GM21576 (cell line): Measurements from ENCODE around the gene INO80E.
"Not testable (repeated sequence)": the region's sequence is repeated elsewhere in the genome, so short reads cannot be mapped to it uniquely, and the experiment has no call there.

ENCODE experiments used
- ATAC-seq: cut with Tn5 transposase; IDR thresholded peaks from one replicate; pipeline ENCODE4 v1.9.1; 2021; ENCODE audit warnings: mild to moderate bottlenecking, moderate library complexity; ENCODE audit not compliant: unreplicated experiment

INO80E gene

GRCh38 chr16:29995911-29996765 lies at the start of gene INO80E:
Gene INO80E, plus strand, starts transcription at chr16:29996241. Its CDS starts 70 bp downstream, at chr16:29996311.
- ATAC-seq: peak; percentile 73

DNA sequence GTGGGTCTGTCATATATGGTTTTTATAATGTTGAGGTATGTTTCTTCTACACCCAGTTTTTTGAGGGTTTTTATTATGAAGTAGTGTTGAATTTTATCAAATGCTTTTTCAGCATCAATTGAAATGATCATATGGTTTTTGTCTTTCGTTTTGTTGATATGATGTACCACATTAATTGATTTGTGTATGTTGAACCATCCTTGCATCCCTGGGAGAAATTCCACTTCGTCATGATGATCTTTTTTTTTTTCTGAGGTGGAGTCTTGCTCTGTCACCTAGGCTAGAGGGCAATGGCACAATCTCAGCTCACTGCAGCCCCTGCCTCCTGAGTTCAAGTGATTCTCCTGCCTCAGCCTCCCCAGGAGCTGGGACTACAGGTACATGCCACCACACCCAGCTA lies 48.1 kb upstream of the INO80E start:
- no peak for ATAC-seq

DNA sequence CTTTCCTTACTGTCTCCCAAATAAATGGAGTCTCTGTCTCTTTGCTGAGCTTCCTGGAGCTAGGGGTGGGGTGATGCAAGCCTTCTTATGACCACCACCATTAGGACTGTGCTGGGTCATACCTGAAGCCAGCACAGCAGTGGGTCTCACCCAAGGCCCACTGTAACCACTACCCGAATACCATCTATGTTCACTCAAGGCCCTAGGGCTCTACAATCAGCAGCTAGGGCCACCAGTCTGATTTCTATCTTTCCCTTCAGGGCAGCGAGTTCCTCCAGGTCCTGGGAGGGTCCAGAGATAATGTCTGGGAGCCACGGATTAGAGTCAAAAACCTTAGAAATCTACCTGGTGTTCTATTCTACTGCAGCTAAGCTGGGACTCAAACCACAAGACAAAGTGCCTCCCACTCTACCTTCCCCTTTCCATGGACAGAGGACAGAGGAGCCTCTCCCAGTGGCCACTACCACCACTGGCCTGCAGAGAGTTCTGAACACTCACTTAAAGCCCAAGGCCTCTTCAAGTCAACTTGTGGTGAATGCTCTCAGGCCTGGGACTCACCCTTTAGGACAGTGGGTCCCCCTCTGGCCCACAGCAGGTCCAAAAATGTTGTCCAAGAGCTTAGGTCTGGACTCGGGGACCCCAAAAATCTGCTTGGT lies 45.1 kb upstream of the INO80E start:
- no peak for ATAC-seq

DNA sequence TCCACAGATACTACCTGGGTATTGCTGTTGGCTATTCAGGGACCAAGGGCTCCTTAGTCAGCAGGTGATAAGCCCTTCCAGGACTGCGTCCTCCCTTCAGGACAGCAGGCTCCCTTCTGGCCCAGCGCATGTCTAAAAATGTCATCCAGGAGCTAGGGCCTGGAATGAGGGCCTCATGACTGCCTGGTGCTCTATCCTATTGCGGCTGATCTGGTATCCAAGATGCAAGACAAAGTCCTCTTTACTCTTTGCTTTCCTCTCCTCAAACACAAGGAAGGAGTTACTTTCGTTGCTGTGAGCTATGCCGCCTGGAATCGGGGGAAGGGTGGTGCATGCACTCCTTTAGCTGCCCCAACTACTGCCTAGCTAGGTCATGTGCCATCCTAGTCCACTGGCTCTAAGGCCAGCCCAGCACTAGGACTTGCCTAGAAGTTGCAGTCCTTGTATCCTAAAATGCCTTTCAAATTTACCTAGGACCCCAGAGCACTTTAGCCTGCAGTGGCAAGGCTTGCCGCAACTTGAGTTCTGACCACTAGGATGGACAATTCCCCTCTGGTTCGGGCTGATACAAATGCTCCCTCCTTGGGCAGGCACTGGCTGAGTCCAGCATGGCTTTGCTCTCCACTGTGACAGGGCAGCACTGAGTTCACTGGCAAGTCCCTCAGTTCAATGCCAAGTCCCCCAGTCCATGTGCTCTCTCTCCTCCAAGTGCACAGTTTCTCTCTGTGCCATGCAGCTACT lies 44.2 kb upstream of the INO80E start:
- no peak for ATAC-seq

DNA sequence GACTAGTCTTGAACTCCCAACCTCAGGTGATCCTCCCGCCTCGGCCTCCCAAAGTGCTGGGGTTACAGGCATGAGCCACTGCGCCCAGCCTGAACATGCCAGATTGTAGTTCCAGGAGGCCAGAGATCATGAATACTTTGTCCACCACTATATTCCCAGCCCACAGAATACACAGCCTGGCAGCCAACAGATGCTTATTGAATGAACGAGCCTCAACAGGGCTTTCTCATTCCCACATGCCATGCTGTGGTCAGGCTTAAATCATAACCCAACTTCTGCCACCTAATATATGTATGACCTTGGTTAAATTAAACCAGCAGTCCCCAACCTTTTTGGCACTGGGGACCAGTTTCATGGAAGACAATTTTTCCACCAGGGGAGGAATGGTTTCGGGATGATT lies 37.3 kb upstream of the INO80E start:
- no peak for ATAC-seq

DNA sequence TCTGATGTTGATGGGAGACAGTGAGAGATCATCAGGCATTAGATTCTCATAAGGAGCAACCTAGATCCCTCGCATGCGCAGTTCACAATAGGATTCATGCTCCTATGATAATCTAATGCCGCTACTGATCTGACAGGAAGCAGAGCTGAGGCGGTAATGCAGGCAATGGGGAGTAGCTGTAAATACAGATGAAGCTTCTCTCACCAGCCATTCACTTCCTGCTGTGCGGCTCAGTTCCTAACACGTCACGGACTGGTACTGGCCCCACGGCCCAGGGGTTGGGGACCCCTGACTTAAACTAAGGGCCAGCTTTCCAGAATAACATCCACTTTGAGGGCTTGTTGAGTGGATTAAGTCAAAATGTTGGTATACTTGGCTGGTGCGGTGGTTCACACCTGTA lies 36.7 kb upstream of the INO80E start:
- ATAC-seq: no peak

DNA sequence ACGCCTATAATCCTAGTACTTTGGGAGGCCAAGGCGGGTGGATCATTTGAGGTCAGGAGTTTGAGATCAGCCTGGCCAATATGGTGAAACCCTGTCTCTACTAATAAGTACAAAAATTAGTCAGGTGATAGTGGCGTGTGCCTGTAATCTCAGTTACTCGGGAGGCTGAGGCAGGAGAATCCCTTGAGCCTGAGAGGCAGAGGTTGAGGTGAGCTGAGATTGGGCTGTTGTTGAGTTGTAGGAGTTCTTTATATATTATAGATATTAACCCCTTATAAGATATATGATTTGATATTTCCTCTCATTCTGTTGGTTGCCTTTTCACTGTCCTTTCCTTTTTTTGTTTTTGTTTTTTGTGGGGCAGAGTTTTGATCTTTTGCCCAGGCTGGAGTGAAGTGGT lies 36.2 kb upstream of the INO80E start:
- not testable (repeated sequence) for ATAC-seq

GRCh38 chr16:29961127-29961478 lies 34.9 kb upstream of the INO80E start:
- ATAC-seq: no peak

DNA sequence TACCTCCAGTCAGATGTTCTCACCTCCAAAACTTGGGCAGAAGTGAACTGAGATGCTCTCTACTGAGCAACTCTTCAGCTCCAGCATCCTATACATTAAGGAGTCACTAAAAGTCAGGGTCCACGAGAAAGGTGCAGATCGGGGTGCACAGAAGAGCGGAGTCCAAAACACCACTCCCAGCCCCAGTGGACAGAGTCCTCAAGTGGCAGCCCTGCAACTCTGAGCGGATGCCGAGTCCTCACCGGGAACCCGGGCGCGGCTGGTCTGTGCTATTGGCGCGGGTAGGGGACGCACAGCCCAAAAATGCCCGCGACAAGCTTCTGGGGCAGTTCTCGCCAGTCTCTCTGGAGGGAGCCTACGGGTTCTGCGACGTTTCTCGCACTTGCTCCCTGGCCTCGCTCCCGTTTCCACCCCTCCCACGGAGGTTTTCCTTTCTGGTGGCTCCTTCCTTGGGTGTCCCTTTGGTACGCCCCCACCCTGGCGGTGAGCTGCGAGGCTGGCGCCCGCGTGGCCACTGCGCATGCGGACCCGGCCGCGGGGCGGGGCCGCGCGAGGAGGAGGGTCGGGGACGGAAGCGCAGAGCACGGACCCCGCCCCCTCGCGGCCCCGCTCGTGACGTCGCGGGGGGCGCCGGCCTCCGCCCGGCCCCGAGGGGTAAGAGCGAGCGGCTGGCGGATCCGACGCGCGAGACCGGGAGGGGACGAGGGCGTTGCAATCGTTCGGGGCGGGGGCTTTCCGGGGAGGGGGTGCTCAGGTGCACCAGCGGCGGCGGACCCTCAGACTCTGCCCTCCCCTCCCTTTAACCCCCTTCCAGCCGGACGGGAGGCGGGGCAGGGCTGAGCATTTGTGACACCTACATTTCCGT lies 34.3 kb upstream of the INO80E start, which contains the start of gene TMEM219:
TMEM219 (plus strand) TSS at position 601 of the 865 bp plus-strand sequence. CDS start 1,065 bp downstream, outside the sequence.
- peak; percentile 81 for ATAC-seq

- ATAC-seq: peak; percentile 7
Measured at GRCh38 chr16:29962344-29962994, 33.6 kb upstream of the INO80E start.

DNA sequence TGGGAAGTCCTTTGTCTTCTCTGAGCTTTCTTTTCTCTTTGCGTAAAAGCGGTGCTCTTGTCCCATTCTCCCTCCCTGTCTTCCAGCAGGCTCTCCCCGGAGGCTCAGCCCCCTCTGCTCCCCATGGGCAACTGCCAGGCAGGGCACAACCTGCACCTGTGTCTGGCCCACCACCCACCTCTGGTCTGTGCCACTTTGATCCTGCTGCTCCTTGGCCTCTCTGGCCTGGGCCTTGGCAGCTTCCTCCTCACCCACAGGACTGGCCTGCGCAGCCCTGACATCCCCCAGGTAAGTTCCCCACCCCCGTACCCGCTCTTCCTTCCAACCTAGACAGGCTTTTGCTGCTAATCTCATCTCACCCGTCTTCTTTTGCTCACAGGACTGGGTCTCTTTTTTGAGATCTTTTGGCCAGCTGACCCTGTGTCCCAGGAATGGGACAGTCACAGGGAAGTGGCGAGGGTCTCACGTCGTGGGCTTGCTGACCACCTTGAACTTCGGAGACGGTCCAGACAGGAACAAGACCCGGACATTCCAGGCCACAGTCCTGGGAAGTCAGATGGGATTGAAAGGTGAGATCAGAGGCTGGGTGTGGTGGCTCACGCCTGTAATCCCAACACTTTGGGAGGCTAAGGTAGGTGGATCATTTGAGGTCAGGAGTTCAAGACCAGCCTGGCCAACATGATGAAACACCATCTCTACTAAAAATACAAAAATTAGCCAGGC lies 32.9 kb upstream of the INO80E start:
- ATAC-seq: no peak

- ATAC-seq: no peak
Measured at GRCh38 chr16:29968205-29968604, 27.8 kb upstream of the INO80E start.

- ATAC-seq: no peak
Measured at GRCh38 chr16:29971304-29971703, 24.7 kb upstream of the INO80E start.

DNA sequence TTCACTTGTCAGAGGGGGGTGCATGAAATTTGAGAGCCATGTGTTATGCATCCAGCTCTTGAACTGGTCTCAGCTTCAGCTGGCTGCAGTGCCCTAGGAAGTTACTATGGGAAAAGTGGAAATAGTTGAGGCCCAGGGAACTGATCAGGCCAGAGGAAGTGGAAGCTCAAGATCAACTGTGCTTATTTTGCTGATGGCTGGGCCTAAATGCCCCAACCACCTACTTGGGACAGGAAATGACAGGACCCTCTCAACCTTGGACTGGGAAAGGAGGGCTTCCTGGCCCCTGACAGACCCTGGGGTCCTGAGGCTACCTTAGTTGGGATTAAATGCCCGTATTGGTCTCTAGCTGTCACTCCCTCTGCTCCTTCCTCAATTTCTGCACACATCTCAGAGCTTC lies 23.5 kb upstream of the INO80E start:
- no peak for ATAC-seq

DNA sequence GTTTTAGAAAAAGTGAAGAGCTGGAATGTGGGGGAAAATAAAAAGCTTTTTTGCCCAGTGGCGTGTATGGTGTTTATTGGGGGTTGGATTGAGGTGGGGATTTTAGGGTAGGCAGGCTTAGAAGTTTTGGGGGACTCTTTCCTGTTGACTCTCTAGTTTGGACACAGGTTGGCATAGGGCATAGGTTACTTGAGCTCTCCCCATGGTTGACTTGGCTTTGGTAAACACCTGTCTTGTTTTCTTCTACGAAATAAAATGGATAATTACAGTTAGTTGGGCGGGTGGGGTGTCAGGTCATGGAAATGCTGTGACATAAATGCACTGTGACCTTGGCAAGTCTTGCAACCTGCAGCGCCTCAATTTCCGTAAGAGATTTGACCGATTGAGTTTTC lies 23.1 kb upstream of the INO80E start:
- ATAC-seq: no peak

DNA sequence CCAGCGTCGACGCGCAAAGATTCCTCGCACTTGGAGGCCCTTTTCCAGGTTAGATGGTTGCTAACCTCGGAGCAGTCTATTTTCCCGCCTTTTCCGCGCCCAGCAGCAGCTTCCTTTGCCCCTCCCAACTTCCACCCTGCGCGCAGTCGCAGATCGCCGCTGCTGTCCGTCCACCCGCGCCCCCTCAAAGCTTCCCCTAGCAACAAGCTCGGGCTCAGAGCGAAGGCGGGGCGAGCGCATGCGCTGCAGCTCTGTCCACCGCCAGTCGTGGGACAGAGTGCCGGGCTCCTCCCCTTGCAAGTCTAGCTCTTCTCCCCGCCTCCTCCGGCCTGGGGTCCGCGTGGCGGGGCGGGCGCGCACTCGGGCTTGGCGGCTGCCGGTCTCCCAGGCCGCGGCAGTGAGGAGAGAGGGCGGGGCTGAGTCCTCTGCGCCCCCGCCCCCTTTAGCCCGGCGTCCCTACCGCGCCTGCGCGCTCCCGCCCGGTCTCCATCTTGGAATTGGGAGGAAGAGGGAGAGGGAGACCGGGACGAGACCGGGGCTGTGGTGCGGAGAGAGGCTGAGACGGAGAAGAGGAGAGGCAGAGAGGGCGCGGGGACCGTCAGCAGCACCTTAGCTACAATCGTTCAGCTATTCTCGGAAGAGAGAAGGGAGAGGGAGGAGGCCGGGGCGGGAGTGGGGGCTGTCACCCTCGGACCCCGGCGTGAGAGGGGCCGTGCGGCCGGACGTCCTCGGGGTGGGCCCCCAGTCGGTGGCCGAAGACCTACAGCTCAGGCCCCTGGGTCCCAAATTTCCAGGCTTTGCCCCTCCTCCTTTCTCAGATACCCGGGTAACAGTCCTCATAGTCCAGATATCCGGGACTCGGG lies 22.4 kb upstream of the INO80E start, which contains the start of gene TAOK2:
TAOK2 (plus strand) TSS at position 485 of the 863 bp plus-strand sequence. CDS start 3,905 bp downstream, outside the sequence.
- ATAC-seq: peak; percentile 88

GRCh38 chr16:29974291-29975133 lies 21.5 kb upstream of the INO80E start:
- no peak for ATAC-seq
